ENCODE measurements around the gene ASPSCR1.

Gene ASPSCR1

GRCh38 chr17:82004517-82005455, 27.4 kb downstream of the ASPSCR1 start:
- no peak overlapping the region for H3K27ac ChIP-seq
- no peak for TF ChIP-seq CTCF (conservative IDR thresholded peaks at IDR 0.05)

GRCh38 chr17:82005701-82006348, 28.4 kb downstream of the ASPSCR1 start:
- TF ChIP-seq CTCF (conservative IDR thresholded peaks at IDR 0.05), result no peak
- no peak overlapping the region for H3K27ac ChIP-seq

DNA sequence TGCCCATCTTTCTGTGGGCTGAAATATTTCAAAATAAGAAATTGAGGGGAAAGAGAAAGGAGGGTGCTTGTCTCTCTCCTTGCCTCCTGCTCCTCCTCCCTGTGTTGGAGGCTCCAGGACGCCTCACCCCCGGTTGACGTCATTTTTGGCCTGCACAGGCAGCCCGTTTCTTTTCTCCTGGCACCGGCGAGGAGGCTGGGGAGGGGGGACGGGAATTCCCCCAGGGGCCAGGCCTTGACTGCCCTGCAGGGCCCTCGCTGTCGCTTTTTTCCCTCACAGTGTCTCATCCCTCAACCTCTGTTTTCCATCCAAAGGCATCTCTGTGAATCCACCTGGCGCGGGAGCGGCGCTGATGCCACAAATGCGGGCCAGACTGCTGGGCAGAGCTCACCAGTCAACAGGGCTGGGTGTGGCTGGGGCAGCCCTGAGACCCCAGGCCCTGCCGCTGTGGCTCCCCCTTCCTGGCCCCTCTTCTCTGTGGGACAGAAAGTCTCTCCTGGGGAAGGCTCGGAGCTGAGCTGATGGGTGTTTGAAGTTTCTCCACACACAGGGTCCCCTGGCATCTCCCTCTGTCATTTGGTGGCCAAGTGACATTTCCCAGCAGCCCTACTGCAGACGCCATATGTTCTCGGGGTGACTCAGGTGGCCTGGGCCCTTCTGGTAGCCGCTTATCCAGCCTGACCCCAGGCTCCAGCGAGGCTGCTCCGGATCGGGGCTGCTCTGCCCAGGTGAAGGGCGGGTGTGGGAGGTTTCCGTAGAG, 29.2 kb downstream of the ASPSCR1 start:
- no peak overlapping the region for H3K27ac ChIP-seq
- TF ChIP-seq CTCF (conservative IDR thresholded peaks at IDR 0.05), result no peak

- H3K27ac ChIP-seq, result no peak overlapping the region
- no peak for TF ChIP-seq CTCF (conservative IDR thresholded peaks at IDR 0.05)
Measured at GRCh38 chr17:82007228-82007494, 29.7 kb downstream of the ASPSCR1 start.

GRCh38 chr17:82007495-82008257, 30.2 kb downstream of the ASPSCR1 start:
- no peak for TF ChIP-seq CTCF (conservative IDR thresholded peaks at IDR 0.05)
- H3K27ac ChIP-seq, result no peak overlapping the region

DNA sequence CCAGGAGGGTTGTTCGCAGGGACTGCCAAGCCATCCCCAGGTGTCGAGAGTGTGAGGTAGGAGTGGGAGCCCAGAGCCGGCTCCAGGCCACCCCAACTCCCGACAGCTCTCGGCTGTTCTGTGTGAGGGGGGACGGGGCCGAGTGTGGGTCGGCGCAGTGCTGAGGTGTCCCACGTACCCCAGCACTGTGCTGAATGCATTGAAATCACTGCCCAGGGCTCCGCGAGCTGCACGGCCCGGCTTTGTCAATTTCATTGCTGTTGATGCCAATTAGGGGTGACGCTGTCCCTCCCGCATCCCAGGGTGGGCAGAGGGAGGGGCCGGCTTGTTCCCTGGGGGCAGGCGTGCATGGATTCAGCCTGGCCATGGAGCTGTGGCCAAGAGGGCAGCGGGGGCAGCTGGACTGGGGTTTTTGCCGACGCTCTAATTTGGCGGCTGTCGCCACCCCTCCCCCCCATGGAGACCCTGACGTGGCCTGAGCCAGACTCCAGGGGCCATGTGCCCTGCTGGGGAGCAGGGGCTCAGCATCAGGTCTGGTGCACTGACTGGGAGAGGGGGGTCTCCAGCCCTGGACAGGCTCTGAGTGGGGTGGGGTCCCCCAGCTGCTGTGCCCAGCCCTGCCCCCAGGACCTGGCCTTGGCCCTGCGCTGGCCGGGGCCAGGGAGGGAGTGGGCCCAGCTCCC, 31.0 kb downstream of the ASPSCR1 start:
- no peak for TF ChIP-seq CTCF (conservative IDR thresholded peaks at IDR 0.05)
- no peak overlapping the region for H3K27ac ChIP-seq
